COLO829 (cell line): ENCODE measurements around the gene LRRC3C.

Experiments
- DNase-seq: peaks from one replicate; pipeline ENCODE4 v3.0.0; 2012; ENCODE audit warnings: low spot score

The LRRC3C gene

DNA sequence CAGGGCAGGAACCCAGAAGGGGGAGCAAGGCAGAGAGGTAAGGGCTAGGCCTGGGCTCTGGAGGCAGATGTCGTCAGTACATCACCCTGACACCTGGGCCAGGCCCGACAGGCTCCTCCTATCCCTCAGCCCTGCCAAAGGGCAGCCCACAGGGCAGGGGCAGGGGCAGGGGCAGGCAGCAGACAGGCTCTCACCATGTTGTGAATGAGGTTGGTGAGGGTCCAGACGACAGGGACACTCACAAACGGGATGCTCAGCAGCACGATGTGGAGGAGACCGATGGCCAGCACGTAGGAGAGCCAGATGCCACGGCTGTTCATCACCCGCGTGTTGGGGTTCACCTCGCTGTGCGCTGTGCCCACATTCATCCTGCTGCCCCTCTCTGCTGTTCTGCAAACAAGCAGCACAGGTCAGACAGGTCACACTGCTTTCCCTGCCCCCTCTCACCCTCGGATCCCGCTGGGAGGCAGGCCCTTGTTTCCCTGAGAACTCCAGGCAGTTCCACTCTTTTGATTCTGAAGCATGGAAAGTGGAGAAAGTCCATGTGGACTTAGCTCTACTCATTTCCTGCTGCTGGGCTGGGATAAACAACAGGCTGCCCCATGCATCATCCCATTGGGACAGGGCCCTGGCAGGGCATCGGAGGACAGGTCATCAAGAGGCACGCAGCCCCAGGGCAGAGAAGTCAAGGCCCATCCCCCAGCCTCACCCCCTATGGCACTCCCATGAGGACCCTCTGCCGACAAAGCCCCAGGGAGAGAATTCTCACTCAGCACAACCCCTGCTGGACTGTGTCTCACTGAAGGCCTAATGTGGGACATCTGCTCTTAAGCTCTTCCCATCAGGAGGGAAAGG is 3.5 kb upstream of the LRRC3C start:
- no peak for DNase-seq

- no peak for DNase-seq
Observed at GRCh38 chr17:39924691-39925055, 2.9 kb upstream of the LRRC3C start.

GRCh38 chr17:39925282-39926134 is 2.0 kb upstream of the LRRC3C start:
- DNase-seq = no peak

DNA sequence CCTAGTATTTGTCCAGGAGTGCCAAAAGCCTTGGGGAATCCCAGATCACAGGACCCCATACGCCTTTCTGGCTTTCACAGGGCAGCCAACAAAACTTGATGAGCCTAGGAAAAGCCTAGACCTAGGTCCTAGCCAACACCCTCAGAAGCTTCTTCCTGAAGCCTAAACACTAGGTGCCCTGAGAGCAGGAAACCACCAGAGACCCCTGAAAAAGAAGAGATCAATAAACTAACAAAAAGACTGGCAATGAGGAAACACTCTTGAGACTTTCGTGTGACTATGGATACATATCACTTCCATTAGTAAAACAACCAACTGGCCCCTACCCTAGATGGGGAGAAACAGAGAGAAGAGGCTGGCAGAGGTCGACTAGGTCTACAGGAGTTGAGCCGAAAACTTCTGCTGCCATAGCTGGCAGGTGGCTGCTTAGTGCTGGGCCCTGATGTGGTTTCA is 1.4 kb upstream of the LRRC3C start:
- no peak for DNase-seq

- no peak for DNase-seq
Observed at GRCh38 chr17:39926588-39927100, 888 bp upstream of the LRRC3C start.

GRCh38 chr17:39927929-39928857 is 661 bp downstream of the LRRC3C start:
- DNase-seq = no peak

DNA sequence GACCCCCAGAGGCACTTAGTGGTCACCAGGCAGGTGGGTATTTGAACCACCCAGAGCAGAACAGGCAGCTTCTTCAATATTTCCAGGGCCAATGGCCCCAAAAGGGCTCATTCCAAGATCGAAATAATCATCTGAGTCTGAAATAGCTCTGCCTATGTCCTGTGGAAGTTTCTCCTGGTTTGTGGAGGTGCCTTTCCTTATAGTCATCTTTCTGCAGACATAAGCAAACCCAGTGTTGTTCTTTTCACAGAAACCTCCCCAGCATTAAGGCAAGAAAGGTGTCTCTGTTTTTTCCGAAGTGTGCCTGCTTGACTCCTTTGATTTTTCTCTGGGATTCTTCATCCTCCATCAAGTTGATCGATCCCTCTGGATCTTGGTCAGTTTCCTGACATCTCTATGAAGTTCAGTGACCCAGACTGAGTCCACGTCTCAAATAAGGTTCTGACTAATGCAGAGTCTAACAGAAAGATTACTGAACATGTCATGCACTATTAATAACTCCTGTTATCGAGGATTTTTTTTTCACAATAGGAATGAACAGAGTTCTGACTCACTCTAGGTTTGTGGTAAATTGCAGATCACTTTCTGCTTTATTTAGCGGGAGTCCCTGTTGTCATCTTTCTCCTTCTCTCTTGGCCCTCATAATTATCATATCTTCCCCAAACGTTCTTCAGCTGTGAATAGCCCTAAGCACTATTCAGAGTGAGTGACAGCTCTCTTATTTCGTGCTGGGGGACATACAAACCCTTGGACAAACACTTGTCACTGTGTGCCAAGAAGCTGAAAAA is 1.5 kb downstream of the LRRC3C start:
- DNase-seq = peak; percentile 38

GRCh38 chr17:39929646-39930407 is 2.3 kb downstream of the LRRC3C start:
- DNase-seq = no peak

DNA sequence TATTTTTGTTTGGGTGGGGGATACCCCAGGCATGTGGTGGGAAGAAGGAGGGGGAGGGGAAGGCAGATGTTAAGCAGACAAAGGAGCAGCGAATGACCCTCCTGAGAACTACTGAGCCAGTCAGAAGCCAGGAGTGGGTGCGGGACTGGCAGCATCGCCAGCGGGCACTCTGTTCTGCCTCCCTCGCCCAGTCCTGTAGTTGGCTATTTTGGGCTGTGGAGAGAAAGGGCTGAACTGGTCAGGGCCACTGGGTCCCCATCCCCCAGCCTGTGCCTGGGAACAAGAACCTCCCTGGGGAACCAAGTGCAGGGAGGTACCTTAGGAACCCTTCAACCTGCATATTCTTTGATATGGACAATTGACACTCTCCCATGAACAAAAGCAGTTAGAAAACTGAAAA is 6.4 kb downstream of the LRRC3C start:
- DNase-seq = no peak

- DNase-seq = no peak
Observed at GRCh38 chr17:39934324-39934723, 6.8 kb downstream of the LRRC3C start.

DNA sequence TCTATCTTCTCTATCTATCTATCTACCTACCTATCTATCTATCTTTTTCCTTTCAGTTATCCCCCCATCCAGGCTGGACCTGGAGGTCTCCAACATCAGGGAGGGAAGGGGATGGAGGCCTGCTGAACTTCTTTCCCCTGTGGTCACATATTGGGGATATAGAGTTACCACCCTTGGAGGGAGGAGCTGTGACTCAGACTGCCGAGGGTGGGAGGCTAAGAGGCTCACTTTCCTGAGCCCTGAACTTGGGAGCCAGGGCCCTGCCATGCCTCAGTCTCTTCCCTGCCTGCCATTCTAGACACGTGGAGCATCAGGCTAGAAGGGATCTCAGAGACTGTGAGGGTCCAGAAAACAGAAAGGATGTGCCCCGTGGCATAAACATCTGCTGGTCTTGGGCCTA is 8.4 kb downstream of the LRRC3C start:
- DNase-seq = no peak

GRCh38 chr17:39937447-39937846 is 9.9 kb downstream of the LRRC3C start:
- DNase-seq = no peak

DNA sequence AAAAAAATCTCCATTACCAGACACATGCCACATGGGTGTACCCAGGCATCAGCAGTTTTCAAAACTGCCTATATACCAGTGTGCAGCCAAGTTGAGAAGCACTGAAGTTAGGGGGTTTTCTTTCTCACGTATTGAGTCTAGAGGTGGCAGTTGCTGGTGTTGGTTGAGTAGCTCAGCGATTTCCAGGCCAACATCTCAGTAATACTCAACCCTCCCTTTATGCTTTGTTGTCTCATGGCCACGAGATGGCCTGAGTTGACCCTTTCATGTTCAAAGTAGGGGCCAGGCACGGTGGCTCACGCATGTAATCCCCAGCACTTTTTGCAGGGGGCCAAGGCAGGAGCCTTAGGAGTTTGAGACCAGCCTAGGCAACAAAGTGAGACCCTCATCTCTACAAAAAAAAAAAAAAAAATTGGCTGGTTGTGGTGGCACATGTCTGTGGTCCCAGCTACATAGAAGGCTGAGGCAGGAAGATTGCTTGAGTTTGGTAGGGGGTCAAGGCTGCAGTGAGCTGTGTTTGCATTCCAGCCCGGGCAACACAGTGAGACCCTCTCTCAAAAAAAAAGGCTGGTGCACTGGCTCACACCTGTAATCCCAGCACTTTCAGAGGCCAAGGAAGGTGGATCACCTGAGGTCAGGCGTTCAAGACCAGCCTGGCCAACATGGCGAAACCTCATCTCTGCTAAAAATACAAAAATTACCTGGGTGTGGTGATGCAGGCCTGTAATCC is 10.8 kb downstream of the LRRC3C start:
- DNase-seq = no peak

GRCh38 chr17:39939106-39939505 is 11.6 kb downstream of the LRRC3C start:
- DNase-seq = no peak

- DNase-seq = peak; percentile 14
Observed at GRCh38 chr17:39939588-39940419, 12.3 kb downstream of the LRRC3C start.

- DNase-seq = no peak
Observed at GRCh38 chr17:39943702-39944392, 16.3 kb downstream of the LRRC3C start.

DNA sequence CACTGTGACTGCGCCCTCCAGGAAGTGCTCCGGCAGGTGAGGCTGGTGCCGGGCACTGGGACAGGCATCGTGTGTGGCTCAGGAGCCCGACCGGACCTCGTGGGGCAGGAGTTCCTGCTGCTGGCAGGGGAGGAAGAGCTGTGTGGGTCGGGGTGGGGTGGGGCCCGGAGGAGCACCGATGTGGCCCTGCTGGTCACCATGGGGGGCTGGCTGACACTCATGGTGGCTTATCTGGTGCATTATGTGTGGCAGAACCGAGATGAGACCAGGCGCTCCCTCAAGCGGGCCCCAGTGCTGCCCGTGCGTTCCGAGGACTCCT is 16.8 kb downstream of the LRRC3C start:
- DNase-seq = no peak
